ENCODE data around the gene RPS15. TPM values are rescaled to one million over a fixed set of nuclear protein-coding genes. Genes with fewer than 3 reads are reported as not detected.

Gene RPS15
- total and polyA plus RNA-seq, 5 donors = 635 to 1,857 (median 701) TPM

GRCh38 chr19:1428738-1429391 is 9.3 kb upstream of the RPS15 start:
- DNase-seq (peak in 2 of 3 donors; percentile 59 to 63), ATAC-seq (peak in 1 of 2 donors; percentile 4)
- Histone ChIP-seq H3K27ac (ENCODE audit: low read length) (no peak overlapping the region), H3K27me3 (ENCODE audit: control insufficient read depth, insufficient read depth) (no peaks in the 10 kb centered on the region), H3K4me1 (ENCODE audit: control insufficient read depth, insufficient read depth, low read length) (no peaks in the 10 kb centered on the region), H3K9me3 (ENCODE audit: control insufficient read depth, low read length) (no peaks in the 10 kb centered on the region), H3K4me3 (ENCODE audit: low read length) (no peak overlapping the region)
- intact Hi-C loops (cut with DNase I) = no loop called here
- 85% methylated on average over 41 of the region's 41 CpGs for WGBS

GRCh38 chr19:1429750-1430149 is 8.4 kb upstream of the RPS15 start:
- Histone ChIP-seq H3K4me3 (ENCODE audit: low read length) (no peak overlapping the region), H3K27ac (ENCODE audit: low read length) (no peak overlapping the region), H3K27me3 (ENCODE audit: control insufficient read depth, insufficient read depth) (no peaks in the 10 kb centered on the region), H3K4me1 (ENCODE audit: control insufficient read depth, insufficient read depth, low read length) (no peaks in the 10 kb centered on the region), H3K9me3 (ENCODE audit: control insufficient read depth, low read length) (no peaks in the 10 kb centered on the region)
- ATAC-seq = peak; percentile 41 to 46
- 47% methylated on average over 14 of the region's 14 CpGs for WGBS
- intact Hi-C loops (cut with DNase I) = no loop called here
- peak in 2 of 3 donors; percentile 76 to 79 for DNase-seq

GRCh38 chr19:1430246-1430645 is 8.0 kb upstream of the RPS15 start:
- Histone ChIP-seq H3K9me3 (ENCODE audit: control insufficient read depth, low read length) (no peaks in the 10 kb centered on the region), H3K27ac (ENCODE audit: low read length) (no peak overlapping the region), H3K4me3 (ENCODE audit: low read length) (no peak overlapping the region), H3K27me3 (ENCODE audit: control insufficient read depth, insufficient read depth) (no peaks in the 10 kb centered on the region), H3K4me1 (ENCODE audit: control insufficient read depth, insufficient read depth, low read length) (no peaks in the 10 kb centered on the region)
- intact Hi-C loops (cut with DNase I) = no loop called here
- ATAC-seq (no peak), DNase-seq (peak in 1 of 3 donors; percentile 42)
- 83% methylated on average over 14 of the region's 14 CpGs for WGBS

- Histone ChIP-seq H3K27ac (ENCODE audit: low read length) (no peak overlapping the region), H3K9me3 (ENCODE audit: control insufficient read depth, low read length) (no peaks in the 10 kb centered on the region), H3K27me3 (ENCODE audit: control insufficient read depth, insufficient read depth) (no peaks in the 10 kb centered on the region), H3K4me3 (ENCODE audit: low read length) (no peak overlapping the region), H3K4me1 (ENCODE audit: control insufficient read depth, insufficient read depth, low read length) (no peaks in the 10 kb centered on the region)
- intact Hi-C loops (cut with DNase I) = no loop called here
- ATAC-seq = no peak
- DNase-seq = peak in 1 of 3 donors; percentile 57
- WGBS = 90% methylated on average over 24 of the region's 24 CpGs
Observed at GRCh38 chr19:1431759-1432506, 6.3 kb upstream of the RPS15 start.

DNA sequence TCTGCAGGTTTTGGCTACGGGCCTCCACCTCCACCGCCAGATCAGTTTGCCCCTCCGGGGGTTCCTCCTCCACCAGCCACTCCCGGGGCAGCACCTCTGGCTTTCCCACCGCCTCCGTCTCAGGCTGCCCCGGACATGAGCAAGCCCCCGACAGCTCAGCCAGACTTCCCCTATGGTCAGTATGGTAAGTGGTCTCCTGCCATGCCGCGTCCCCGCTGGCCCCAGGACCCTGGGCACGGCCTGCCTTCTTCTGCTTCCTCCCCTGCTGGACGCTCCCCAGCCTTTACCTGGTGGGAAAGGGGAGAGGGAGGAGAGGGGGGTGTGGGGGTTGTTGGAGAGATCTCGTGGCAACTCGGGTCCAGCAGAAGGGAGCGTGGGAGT is 5.7 kb upstream of the RPS15 start:
- no peak for DNase-seq
- H3K27me3 ChIP-seq (ENCODE audit: control insufficient read depth, insufficient read depth) = no peaks in the 10 kb centered on the region
- WGBS = 92% methylated on average over 16 of the region's 16 CpGs
- no peak overlapping the region for H3K4me3 ChIP-seq (ENCODE audit: low read length)
- H3K4me1 ChIP-seq (ENCODE audit: control insufficient read depth, insufficient read depth, low read length) = no peaks in the 10 kb centered on the region
- H3K9me3 ChIP-seq (ENCODE audit: control insufficient read depth, low read length) = no peaks in the 10 kb centered on the region
- ATAC-seq = no peak
- intact Hi-C loops (cut with DNase I) = no loop called here
- H3K27ac ChIP-seq (ENCODE audit: low read length) = no peak overlapping the region

DNA sequence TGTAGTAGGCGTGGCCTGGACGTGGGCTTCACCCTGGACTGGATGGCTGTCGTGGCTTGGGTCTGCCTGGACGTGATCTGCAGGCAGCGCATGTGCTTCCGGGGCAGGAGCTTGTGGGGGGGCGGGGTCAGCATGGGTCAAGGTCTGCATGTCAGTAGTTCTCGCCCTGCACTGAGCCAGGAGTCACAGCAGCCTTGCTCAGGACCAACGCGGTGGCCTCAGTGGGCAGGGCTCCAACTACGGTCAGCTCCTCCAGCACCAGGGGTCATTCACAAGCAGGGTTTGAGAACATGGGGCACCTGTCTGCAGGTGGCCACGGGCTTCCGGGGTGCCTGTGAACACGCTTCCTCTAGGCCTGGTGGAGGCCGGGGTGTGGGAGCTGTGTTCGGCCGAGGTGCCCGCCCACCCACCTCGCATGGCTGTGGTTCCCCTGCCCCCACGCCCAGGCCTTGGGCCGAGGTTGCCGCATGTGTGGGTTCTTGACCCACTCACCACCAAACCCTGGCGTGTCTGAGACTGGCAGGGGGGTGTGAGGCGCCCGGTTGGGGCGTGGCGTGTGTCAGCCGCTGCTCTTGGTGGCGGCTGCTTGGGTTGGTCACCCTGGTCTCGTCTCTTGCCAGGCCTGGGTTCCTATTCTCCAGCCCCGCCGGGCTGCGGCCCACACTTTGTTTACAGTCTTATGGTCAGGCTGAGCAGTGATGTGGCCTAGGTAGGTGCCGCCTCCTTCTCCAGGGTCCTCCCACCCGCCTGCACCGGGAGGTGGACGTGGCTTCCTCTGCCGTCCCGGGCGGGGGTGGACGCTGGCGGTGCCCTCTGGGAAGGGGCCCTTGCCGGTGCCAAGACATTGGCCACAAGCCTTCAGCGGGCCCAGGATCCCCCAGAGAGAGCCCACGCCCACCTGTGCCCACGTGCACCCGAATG is 4.8 kb upstream of the RPS15 start:
- WGBS = 87% methylated on average over 47 of the region's 47 CpGs
- no peak for ATAC-seq

DNA sequence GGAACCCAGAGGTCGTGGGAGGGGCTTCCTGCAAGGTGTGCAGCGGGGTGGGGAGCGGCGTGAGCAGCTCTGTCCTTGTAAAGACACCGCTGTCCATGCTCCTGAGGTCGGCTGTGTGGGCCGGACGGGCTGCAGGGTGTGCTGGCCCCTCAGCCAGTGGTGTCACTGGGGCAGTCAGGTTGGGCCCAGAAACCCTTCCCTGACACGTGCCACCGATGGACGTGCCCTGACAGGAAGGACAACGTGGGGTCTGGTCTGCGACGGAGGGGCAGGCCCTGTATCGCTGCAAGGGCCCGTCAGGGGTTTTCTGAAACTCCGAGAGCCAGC is 4.2 kb upstream of the RPS15 start:
- Histone ChIP-seq H3K4me1 (ENCODE audit: control insufficient read depth, insufficient read depth, low read length) (no peaks in the 10 kb centered on the region), H3K4me3 (ENCODE audit: low read length) (no peak overlapping the region), H3K27ac (ENCODE audit: low read length) (no peak overlapping the region), H3K9me3 (ENCODE audit: control insufficient read depth, low read length) (no peaks in the 10 kb centered on the region), H3K27me3 (ENCODE audit: control insufficient read depth, insufficient read depth) (no peaks in the 10 kb centered on the region)
- WGBS = 93% methylated on average over 17 of the region's 17 CpGs
- ATAC-seq = no peak
- intact Hi-C loops (cut with DNase I) = no loop called here
- no peak for DNase-seq

More for the DNA sequence above, 4.8 kb upstream of the RPS15 start:
- DNase-seq = peak in 2 of 3 donors; percentile 61 to 63
- Histone ChIP-seq H3K9me3 (ENCODE audit: control insufficient read depth, low read length) (no peaks in the 10 kb centered on the region), H3K27me3 (ENCODE audit: control insufficient read depth, insufficient read depth) (no peaks in the 10 kb centered on the region), H3K4me3 (ENCODE audit: low read length) (no peak overlapping the region), H3K27ac (ENCODE audit: low read length) (no peak overlapping the region), H3K4me1 (ENCODE audit: control insufficient read depth, insufficient read depth, low read length) (no peaks in the 10 kb centered on the region)
- intact Hi-C loops (cut with DNase I) = no loop called here

DNA sequence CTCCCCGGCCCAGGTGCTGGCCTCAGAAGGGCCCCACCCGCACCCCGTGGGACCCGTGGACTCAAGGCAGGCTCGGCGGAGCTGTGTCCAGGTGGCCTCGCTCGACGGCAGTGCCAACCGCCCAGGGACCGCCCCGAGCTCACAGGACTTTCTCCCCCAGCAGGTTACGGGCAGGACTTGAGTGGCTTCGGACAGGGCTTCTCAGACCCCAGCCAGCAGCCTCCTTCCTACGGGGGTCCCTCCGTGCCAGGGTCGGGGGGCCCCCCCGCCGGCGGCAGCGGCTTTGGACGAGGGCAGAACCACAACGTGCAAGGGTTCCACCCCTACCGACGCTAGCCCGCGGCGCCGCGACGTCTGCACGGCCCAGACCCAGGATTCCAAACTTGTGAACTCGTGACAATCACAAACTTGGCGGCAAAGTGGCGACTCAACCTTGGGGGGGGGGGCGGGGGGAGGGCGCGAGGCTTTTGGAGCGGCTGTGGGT is 3.6 kb upstream of the RPS15 start:
- Histone ChIP-seq H3K4me1 (ENCODE audit: control insufficient read depth, insufficient read depth, low read length) (no peaks in the 10 kb centered on the region), H3K27me3 (ENCODE audit: control insufficient read depth, insufficient read depth) (no peaks in the 10 kb centered on the region), H3K27ac (ENCODE audit: low read length) (no peak overlapping the region), H3K9me3 (ENCODE audit: control insufficient read depth, low read length) (no peaks in the 10 kb centered on the region), H3K4me3 (ENCODE audit: low read length) (no peak overlapping the region)
- DNase-seq = peak in 2 of 3 donors; percentile 51 to 69
- ATAC-seq = no peak
- intact Hi-C loops (cut with DNase I) = no loop called here
- WGBS = 86% methylated on average over 39 of the region's 39 CpGs

DNA sequence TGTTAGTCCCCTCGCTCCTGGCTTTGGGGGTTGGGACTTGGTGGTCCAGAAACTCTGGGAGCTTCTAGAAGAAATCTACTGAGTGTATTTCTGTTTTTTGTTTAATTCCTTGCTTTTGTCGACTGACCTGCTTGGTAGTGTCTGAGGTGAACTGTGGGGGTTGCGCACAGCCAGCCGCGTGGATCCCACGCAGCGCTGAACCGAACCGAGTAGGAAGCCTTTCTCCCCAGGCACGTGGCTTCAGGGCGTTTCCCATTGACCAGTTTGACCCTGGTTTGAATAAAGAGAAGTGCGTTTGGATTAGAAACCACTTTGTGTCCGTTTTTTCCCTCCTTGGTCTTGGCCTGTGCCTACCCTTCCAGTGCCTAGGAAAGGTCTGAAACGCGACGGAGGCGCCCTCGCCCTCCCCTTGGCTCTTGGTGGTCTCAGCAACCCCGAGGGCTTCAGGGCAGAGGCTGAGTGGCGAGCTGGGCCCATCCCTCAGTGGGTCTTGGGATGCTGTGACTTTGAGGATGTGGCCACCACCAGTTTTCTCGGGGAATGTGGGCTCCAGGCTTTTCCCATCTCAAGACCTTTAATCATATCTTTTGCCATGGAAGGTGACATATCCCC is 2.7 kb upstream of the RPS15 start:
- intact Hi-C loops (cut with DNase I) = no loop called here
- H3K27me3 ChIP-seq (ENCODE audit: control insufficient read depth, insufficient read depth) = no peaks in the 10 kb centered on the region
- no peak overlapping the region for H3K4me3 ChIP-seq (ENCODE audit: low read length)
- H3K4me1 ChIP-seq (ENCODE audit: control insufficient read depth, insufficient read depth, low read length) = no peaks in the 10 kb centered on the region
- H3K9me3 ChIP-seq (ENCODE audit: control insufficient read depth, low read length) = no peaks in the 10 kb centered on the region
- DNase-seq (peak in 1 of 3 donors; percentile 42), ATAC-seq (no peak)
- WGBS = 83% methylated on average over 21 of the region's 21 CpGs
- no peak overlapping the region for H3K27ac ChIP-seq (ENCODE audit: low read length)

DNA sequence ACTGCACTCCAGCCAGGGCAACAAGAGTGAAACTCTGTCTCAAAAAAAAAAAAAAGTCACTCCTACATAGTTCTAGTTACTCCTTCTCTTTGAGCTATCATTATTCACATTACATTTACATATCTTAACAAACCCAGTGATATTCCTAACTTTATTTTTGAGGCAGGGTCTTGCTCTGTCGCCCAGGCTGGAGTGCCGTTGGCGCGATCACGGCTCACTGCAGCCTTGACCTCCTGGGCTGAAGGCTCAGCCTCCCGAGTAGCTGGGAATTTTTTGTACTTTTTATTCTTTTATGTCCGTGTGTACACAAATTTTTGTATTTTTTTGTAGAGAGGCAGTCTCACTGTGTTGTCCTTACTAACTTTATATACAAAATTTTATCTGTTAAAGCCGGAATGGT is 587 bp upstream of the RPS15 start:
- Histone ChIP-seq H3K9me3 (ENCODE audit: control insufficient read depth, low read length) (no peaks in the 10 kb centered on the region), H3K4me3 (ENCODE audit: low read length) (no peak overlapping the region), H3K27me3 (ENCODE audit: control insufficient read depth, insufficient read depth) (no peaks in the 10 kb centered on the region), H3K27ac (ENCODE audit: low read length) (no peak overlapping the region), H3K4me1 (ENCODE audit: control insufficient read depth, insufficient read depth, low read length) (no peaks in the 10 kb centered on the region)
- intact Hi-C loops (cut with DNase I) = no loop called here
- WGBS = 53% methylated on average over 8 of the region's 8 CpGs
- DNase-seq (no peak), ATAC-seq (no peak)

Measured in right cardiac atrium (tissue), 5 donors.